ENCODE results near the gene DPP9.

DPP9 gene

DNA sequence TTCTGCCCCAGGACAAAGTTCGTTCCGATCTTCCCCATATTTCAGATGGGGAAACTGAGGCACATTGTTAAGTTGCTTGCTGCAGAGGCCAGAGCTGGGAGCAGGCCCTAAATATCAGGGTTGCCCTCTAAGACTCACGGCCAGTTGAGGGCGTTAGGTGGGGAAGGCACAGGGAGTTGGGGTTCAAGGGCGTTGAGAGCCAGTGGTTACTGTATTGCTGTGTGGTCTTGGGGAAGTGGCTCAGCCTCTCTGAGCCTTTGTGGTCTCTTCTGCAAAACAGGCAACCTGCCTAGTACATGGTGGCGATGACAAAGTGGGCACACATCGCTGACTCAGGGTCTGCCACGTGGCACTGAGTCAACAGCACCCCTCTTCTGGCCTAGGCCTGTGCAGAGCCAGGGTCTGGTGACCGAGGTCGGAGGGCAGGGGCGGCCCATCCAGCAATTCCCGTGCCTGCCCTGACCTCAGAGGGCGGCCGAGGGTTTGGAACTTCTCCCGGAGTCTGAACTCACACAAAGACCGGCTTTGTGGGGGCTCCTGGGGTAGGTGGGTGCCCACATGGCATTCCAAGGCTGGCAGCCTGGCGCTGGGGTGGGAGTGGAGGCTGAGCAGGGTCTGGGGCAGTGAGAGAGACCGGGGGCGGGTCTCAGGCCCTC is 74.1 kb downstream of the DPP9 start:
- Histone ChIP-seq H3K27me3 (ENCODE audit: low read depth, low read length) (no peaks in the 10 kb centered on the region), H3K27ac (ENCODE audit: low read length) (no peak overlapping the region), H3K4me1 (ENCODE audit: control insufficient read depth in 1 of 2, insufficient read depth in 2 of 2, low read length in 2 of 2) (peaks cover 0 to 28% of the 10 kb centered on the region in 2 donors), H3K4me3 (ENCODE audit: low read depth in 1 of 2, low read length in 2 of 2) (no peak overlapping the region), H3K9me3 (ENCODE audit: control insufficient read depth in 1 of 2, low read length in 2 of 2) (no peaks in the 10 kb centered on the region), H3K36me3 (ENCODE audit: control insufficient read depth in 1 of 2, insufficient read depth in 2 of 2, low read length in 2 of 2) (peaks cover 0 to 15% of the 10 kb centered on the region in 2 donors)

DNA sequence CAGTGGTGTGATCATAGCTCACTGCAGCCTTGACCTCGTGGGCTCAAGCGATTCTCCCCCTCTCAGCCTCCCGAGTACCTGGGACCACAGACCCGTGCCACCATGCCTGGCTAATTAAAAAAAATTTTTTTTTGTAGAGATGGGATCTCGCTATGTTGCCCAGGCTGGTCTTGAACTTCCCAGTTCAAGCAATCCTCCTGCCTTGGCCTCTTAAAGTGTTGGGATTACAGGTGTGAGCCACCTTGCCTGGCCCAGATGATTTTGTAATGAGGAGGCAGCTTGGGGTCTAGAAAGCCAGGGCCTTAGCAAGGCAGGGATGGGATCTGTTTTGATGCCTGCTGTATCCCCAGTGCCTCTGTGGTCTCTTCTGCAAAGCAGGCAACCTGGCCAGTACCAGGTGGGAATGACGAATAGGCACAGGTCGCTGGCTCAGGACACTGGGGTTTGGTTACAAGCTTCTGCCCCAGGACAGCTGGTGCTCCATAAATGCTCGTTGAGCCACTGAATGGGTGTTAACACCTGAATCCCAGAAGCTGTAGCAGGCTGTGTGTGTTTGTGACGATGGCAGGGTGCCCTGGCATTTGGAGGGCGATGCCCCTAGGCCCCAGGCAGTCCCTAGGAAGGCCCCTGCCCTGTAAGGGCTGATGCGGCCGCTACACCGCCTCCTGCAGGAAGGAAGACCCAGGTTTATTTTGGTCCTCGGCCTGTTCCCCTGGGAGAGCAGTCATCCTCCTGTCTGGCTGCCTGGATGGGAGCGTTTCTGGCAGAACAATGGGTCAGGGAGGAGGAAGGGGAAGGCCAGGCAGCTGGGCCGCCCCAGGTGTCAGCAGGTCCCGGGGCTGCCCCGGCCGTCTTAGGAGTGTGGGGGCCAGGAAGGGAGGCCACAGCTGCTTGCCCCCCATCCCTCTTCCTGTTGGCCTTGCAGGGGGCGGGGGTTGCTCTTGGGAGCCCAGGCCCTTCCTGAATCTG is 75.7 kb downstream of the DPP9 start:
- H3K36me3 ChIP-seq (ENCODE audit: control insufficient read depth in 1 of 2, insufficient read depth in 2 of 2, low read length in 2 of 2): peaks cover 0 to 12% of the 10 kb centered on the region in 2 donors
- H3K4me1 ChIP-seq (ENCODE audit: control insufficient read depth in 1 of 2, insufficient read depth in 2 of 2, low read length in 2 of 2): peaks cover 0 to 28% of the 10 kb centered on the region in 2 donors
- H3K9me3 ChIP-seq (ENCODE audit: control insufficient read depth in 1 of 2, low read length in 2 of 2): no peaks in the 10 kb centered on the region
- no peaks in the 10 kb centered on the region for H3K27me3 ChIP-seq (ENCODE audit: low read depth, low read length)
- no peak overlapping the region for H3K4me3 ChIP-seq (ENCODE audit: low read depth in 1 of 2, low read length in 2 of 2)
- H3K27ac ChIP-seq (ENCODE audit: low read length): peak overlapping the region; percentile 58

GRCh38 chr19:4645718-4646117 is 77.9 kb downstream of the DPP9 start:
- Histone ChIP-seq H3K27ac (ENCODE audit: low read length) (peak overlapping the region; percentile 36), H3K27me3 (ENCODE audit: low read depth, low read length) (no peaks in the 10 kb centered on the region), H3K4me1 (ENCODE audit: control insufficient read depth in 1 of 2, insufficient read depth in 2 of 2, low read length in 2 of 2) (peaks cover 0 to 42% of the 10 kb centered on the region in 2 donors), H3K36me3 (ENCODE audit: control insufficient read depth in 1 of 2, insufficient read depth in 2 of 2, low read length in 2 of 2) (no peaks in the 10 kb centered on the region), H3K4me3 (ENCODE audit: low read depth in 1 of 2, low read length in 2 of 2) (no peak overlapping the region), H3K9me3 (ENCODE audit: control insufficient read depth in 1 of 2, low read length in 2 of 2) (no peaks in the 10 kb centered on the region)

DNA sequence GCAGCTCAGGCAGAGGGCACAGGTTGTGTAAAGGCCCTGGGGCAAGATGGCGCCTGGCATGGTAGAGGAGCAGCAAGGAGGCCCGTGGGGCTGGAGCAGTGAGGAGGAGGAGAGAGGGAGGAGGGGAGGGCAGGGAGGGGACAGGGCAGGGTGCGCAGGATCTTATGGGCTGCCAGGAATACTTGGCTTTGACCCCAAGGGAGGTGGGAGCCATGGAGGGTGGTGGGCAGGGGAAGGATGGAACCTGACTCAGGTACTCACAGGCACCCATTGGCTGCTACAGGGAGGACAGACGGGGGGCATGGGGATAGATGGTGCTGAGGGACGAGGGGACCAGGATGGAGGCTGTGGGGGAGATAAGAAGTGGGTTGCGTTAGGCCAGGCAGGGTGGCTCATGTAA is 81.0 kb downstream of the DPP9 start:
- no peaks in the 10 kb centered on the region for H3K9me3 ChIP-seq (ENCODE audit: control insufficient read depth in 1 of 2, low read length in 2 of 2)
- no peaks in the 10 kb centered on the region for H3K27me3 ChIP-seq (ENCODE audit: low read depth, low read length)
- no peaks in the 10 kb centered on the region for H3K36me3 ChIP-seq (ENCODE audit: control insufficient read depth in 1 of 2, insufficient read depth in 2 of 2, low read length in 2 of 2)
- no peak overlapping the region for H3K4me3 ChIP-seq (ENCODE audit: low read depth in 1 of 2, low read length in 2 of 2)
- no peak overlapping the region for H3K27ac ChIP-seq (ENCODE audit: low read length)
- peaks cover 0 to 35% of the 10 kb centered on the region in 2 donors for H3K4me1 ChIP-seq (ENCODE audit: control insufficient read depth in 1 of 2, insufficient read depth in 2 of 2, low read length in 2 of 2)

DNA sequence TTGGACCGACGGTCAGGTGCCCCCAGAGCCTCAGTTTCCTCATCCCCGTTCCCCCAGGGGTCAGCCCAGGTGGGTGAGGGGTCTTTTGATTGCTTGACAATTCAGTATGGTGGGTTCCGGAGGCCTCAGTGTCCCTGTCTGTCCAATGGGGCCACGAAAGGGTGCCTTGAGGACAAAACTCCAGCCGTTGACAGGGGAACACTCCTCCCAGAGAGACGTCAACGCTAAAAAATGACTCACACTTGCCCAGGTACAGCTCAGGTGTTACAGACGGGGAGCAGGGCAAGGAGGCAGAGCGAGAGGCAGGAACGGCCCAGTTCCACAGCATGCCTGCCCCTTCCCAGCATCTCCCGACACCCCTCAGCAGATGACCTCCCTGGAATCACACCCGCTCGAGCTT is 82.5 kb downstream of the DPP9 start:
- no peaks in the 10 kb centered on the region for H3K36me3 ChIP-seq (ENCODE audit: control insufficient read depth in 1 of 2, insufficient read depth in 2 of 2, low read length in 2 of 2)
- peaks cover 4 to 34% of the 10 kb centered on the region in 2 donors for H3K4me1 ChIP-seq (ENCODE audit: control insufficient read depth in 1 of 2, insufficient read depth in 2 of 2, low read length in 2 of 2)
- H3K4me3 ChIP-seq (ENCODE audit: low read depth in 1 of 2, low read length in 2 of 2): peak overlapping the region; percentile 79 to 83
- H3K27me3 ChIP-seq (ENCODE audit: low read depth, low read length): no peaks in the 10 kb centered on the region
- no peaks in the 10 kb centered on the region for H3K9me3 ChIP-seq (ENCODE audit: control insufficient read depth in 1 of 2, low read length in 2 of 2)
- H3K27ac ChIP-seq (ENCODE audit: low read length): no peak overlapping the region

DNA sequence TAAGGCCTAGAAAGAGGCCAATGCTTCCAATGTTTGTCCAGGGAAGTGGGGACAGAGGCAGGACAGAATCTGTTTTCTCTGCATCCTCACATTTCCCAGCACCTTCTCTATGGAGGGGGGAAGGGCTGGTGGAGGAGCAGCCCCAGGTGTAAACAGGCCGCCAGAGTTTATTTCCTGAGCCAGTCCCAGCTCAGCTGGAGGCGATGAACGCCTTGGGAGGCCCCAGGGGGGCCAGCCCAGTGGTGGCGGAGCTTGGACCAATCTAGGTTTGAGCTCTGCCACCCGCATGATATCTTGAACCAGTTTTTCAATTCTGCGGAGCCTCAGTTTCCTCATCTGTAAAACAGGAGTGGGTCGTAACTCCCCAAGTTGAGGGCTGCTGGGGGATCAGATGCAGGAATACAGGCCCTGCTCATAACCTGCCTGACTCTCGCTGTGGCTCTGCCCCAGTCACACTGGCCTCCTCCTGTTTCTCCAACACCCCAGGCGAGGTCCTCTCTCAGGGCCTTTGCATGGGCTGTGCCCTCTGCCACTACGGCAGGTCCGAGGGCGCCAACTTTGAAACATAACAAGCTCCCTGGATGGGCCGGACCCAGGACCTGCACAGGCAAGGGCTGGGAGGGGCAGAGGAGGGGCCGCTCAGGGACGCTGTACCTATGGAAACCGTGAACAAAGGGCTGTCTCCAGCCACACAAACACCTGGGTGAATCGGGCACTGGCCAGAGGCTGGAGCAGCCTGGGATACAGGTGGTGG is 83.2 kb downstream of the DPP9 start:
- H3K27ac ChIP-seq (ENCODE audit: low read length): peak overlapping the region; percentile 80
- peak overlapping the region; percentile 79 to 83 for H3K4me3 ChIP-seq (ENCODE audit: low read depth in 1 of 2, low read length in 2 of 2)
- no peaks in the 10 kb centered on the region for H3K9me3 ChIP-seq (ENCODE audit: control insufficient read depth in 1 of 2, low read length in 2 of 2)
- H3K27me3 ChIP-seq (ENCODE audit: low read depth, low read length): peaks cover 3% of the 10 kb centered on the region
- no peaks in the 10 kb centered on the region for H3K36me3 ChIP-seq (ENCODE audit: control insufficient read depth in 1 of 2, insufficient read depth in 2 of 2, low read length in 2 of 2)
- peaks cover 4 to 40% of the 10 kb centered on the region in 2 donors for H3K4me1 ChIP-seq (ENCODE audit: control insufficient read depth in 1 of 2, insufficient read depth in 2 of 2, low read length in 2 of 2)

DNA sequence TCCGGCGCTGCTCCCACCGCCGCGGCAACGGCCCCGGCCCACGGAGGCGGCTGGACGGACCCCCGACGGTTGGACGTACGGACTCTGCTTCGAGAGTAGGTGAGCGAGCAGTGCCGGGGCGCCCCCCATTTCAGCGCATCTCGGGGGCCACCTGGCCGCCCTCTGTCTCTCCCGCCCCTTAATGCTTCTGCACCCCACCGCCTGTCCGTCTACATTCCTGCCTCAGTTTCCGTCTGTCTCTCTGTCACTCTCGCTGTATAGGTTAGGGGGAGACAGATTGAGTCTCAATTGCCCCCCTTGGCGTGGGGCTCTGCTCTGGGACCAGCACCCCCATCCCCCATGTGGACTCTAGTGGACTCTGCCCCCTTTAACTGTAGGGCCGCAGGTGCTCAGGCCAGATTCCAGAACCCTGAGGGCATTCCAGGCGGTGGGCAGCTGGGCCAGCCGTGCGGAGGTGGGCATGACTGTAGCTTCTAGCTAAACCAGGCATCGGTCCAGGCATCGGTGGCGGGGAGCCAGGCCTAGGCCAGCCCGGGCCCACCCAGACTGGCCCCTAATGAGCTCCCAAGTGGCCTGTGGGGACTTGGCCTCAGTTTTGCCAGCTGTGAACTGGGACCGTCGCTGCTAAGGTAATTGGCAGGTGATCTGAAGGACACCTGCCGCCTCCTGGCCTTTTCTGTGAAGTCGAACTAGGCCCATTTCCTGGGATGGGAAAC is 84.0 kb downstream of the DPP9 start:
- Histone ChIP-seq H3K27ac (ENCODE audit: low read length) (peak overlapping the region; percentile 80), H3K27me3 (ENCODE audit: low read depth, low read length) (peaks cover 3% of the 10 kb centered on the region), H3K9me3 (ENCODE audit: control insufficient read depth in 1 of 2, low read length in 2 of 2) (no peaks in the 10 kb centered on the region), H3K4me1 (ENCODE audit: control insufficient read depth in 1 of 2, insufficient read depth in 2 of 2, low read length in 2 of 2) (peaks cover 4 to 37% of the 10 kb centered on the region in 2 donors), H3K4me3 (ENCODE audit: low read depth in 1 of 2, low read length in 2 of 2) (peak overlapping the region; percentile 79 to 83), H3K36me3 (ENCODE audit: control insufficient read depth in 1 of 2, insufficient read depth in 2 of 2, low read length in 2 of 2) (no peaks in the 10 kb centered on the region)

GRCh38 chr19:4638828-4639530 is 84.7 kb downstream of the DPP9 start, which contains the start of gene TNFAIP8L1:
Gene TNFAIP8L1 (plus strand): TSS chr19:4639516. CDS start chr19:4651870, 12,354 bp downstream.
- no peaks in the 10 kb centered on the region for H3K9me3 ChIP-seq (ENCODE audit: control insufficient read depth in 1 of 2, low read length in 2 of 2)
- peak within 1 kb of the TSS; percentile 79 to 83 for H3K4me3 ChIP-seq (ENCODE audit: low read depth in 1 of 2, low read length in 2 of 2)
- peak within 1 kb of the TSS; percentile 80 for H3K27ac ChIP-seq (ENCODE audit: low read length)
- peaks cover 4 to 37% of the 10 kb centered on the region in 2 donors for H3K4me1 ChIP-seq (ENCODE audit: control insufficient read depth in 1 of 2, insufficient read depth in 2 of 2, low read length in 2 of 2)
- no peaks in the 10 kb centered on the region for H3K36me3 ChIP-seq (ENCODE audit: control insufficient read depth in 1 of 2, insufficient read depth in 2 of 2, low read length in 2 of 2)
- peaks cover 3% of the 10 kb centered on the region for H3K27me3 ChIP-seq (ENCODE audit: low read depth, low read length)

DNA sequence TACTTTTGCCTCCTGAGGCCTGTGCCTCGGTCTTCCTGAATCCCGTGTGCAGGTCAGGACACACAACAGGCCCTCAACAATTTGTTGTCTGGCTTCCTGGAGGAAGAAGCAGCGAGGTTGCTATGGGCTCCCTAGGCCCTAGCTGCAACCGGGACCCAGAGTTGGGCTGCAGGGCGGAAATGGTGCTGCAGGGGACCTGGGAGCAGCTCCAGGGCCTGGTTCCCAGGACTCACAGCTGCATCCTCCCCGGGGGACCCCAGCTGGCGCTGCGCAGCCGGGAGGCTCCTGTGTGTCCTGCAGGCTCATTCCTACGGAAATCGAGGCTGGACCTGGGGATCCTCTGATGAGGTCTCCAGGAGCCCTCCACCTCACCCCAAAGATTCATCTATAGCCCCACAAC is 85.3 kb downstream of the DPP9 start:
- peaks cover 3% of the 10 kb centered on the region for H3K27me3 ChIP-seq (ENCODE audit: low read depth, low read length)
- H3K4me3 ChIP-seq (ENCODE audit: low read depth in 1 of 2, low read length in 2 of 2): no peak overlapping the region
- H3K9me3 ChIP-seq (ENCODE audit: control insufficient read depth in 1 of 2, low read length in 2 of 2): no peaks in the 10 kb centered on the region
- H3K36me3 ChIP-seq (ENCODE audit: control insufficient read depth in 1 of 2, insufficient read depth in 2 of 2, low read length in 2 of 2): no peaks in the 10 kb centered on the region
- peaks cover 4 to 41% of the 10 kb centered on the region in 2 donors for H3K4me1 ChIP-seq (ENCODE audit: control insufficient read depth in 1 of 2, insufficient read depth in 2 of 2, low read length in 2 of 2)
- no peak overlapping the region for H3K27ac ChIP-seq (ENCODE audit: low read length)

- Histone ChIP-seq H3K27ac (ENCODE audit: low read length) (no peak overlapping the region), H3K4me3 (ENCODE audit: low read depth in 1 of 2, low read length in 2 of 2) (peak overlapping the region; percentile 50 to 69), H3K36me3 (ENCODE audit: control insufficient read depth in 1 of 2, insufficient read depth in 2 of 2, low read length in 2 of 2) (no peaks in the 10 kb centered on the region), H3K9me3 (ENCODE audit: control insufficient read depth in 1 of 2, low read length in 2 of 2) (no peaks in the 10 kb centered on the region), H3K27me3 (ENCODE audit: low read depth, low read length) (peaks cover 3% of the 10 kb centered on the region), H3K4me1 (ENCODE audit: control insufficient read depth in 1 of 2, insufficient read depth in 2 of 2, low read length in 2 of 2) (peaks cover 4 to 37% of the 10 kb centered on the region in 2 donors)
Observed at GRCh38 chr19:4636761-4637160, 86.9 kb downstream of the DPP9 start.

Data from muscle layer of duodenum (tissue), 2 donors.